Small intestine (tissue), 16 donors: ENCODE results near the gene GCSAM. TPM values are rescaled to one million over a fixed set of nuclear protein-coding genes. Genes with fewer than 3 reads are reported as not detected.
A peak's percentile ranks its signal among the peaks of the same experiment; 100 is the strongest.

Experiments used
- DNase-seq, 2 donors: peaks; one replicate each; pipeline versions ENCODE4 v3.0.0 to v3.0.0-alpha.2; 2013
- FAIRE-seq: peaks from 2 replicates; lab custom pipeline; 2012; peaks lifted over from hg19 to GRCh38; lab: Jason Lieb, UNC
- H3K27ac ChIP-seq, 3 donors: one replicate each; pipeline ENCODE4 v1.5.1; 2013; ENCODE audit warnings: low read length in 2 of 3, mild to moderate bottlenecking in 2 of 3, control low read depth in 1 of 3, inconsistent platforms in 1 of 3, low read depth in 1 of 3, moderate library complexity in 1 of 3
- H3K27me3 ChIP-seq, 3 donors: one replicate each; pipeline ENCODE4 v1.6.1; 2013; ENCODE audit warnings: low read length in 3 of 3, inconsistent platforms in 1 of 3; ENCODE audit not compliant: control insufficient read depth in 3 of 3, insufficient read depth in 3 of 3
- H3K36me3 ChIP-seq, 3 donors: one replicate each; pipeline ENCODE4 v1.6.1; 2013; ENCODE audit warnings: low read length in 3 of 3, inconsistent platforms in 1 of 3, low read depth in 1 of 3, mild to moderate bottlenecking in 1 of 3, moderate library complexity in 1 of 3; ENCODE audit not compliant: control insufficient read depth in 3 of 3, insufficient read depth in 2 of 3
- H3K4me1 ChIP-seq, 3 donors: one replicate each; pipeline ENCODE4 v1.6.1; 2013; ENCODE audit warnings: low read length in 2 of 3, inconsistent platforms in 1 of 3, low read depth in 1 of 3, mild to moderate bottlenecking in 1 of 3, moderate library complexity in 1 of 3; ENCODE audit not compliant: control insufficient read depth in 3 of 3, insufficient read depth in 2 of 3
- H3K4me3 ChIP-seq, 3 donors: one replicate each; pipeline ENCODE4 v1.5.1; 2013; ENCODE audit warnings: low read length in 3 of 3, control low read depth in 1 of 3, inconsistent platforms in 1 of 3, low read depth in 1 of 3, mild to moderate bottlenecking in 1 of 3, moderate library complexity in 1 of 3
- H3K9me3 ChIP-seq, 2 donors: one replicate each; pipeline ENCODE4 v1.6.1; 2013; ENCODE audit warnings: low read depth in 1 of 2, low read length in 1 of 2; ENCODE audit not compliant: control insufficient read depth in 2 of 2, insufficient read depth in 1 of 2
- WGBS, 3 donors: extraction: QIAGEN DNeasy Blood & Tissue Kit; methylation state at CpG; one replicate each; pipeline ENCODE4 v1.1.7; 2013; 5-methylcytosine and 5-hydroxymethylcytosine counted together
- long read RNA-seq, 10 donors: transcript quantifications; one replicate each; lab custom pipeline, GENCODE V29; 2026
- polyA plus RNA-seq, 4 donors: library from polyadenylated mRNA; stranded (reverse) in 3 of 4; unstranded in 1 of 4; fragments of 200-250 nt in 3 of 4; fragments of 120-200 nt in 1 of 4; gene quantifications; one replicate each; pipeline versions ENCODE4 v1.2.1 to v1.2.3, GENCODE V29; 2013
- donor health status: healthy with polysubstance abuse.
- donor health status: control.
- donor health status: control.
- donor health status: Bipolar disorder and iron deficiency.
- donor health status: healthy.

Gene GCSAM
- 1 to 10 TPM in 2 of 4 donors, under 1 TPM in 1, not detected in 1; 0.54 to 4.2 (median 1.3) TPM for polyA plus RNA-seq
- long read RNA-seq, donor 1 = 0 reads
- long read RNA-seq, donor 2 = 0 reads
- long read RNA-seq, donor 3 = 0 reads
- long read RNA-seq, donor 4 = 0 reads
- long read RNA-seq, donor 5, partial matches to known transcripts = 0 of 1 reads
- long read RNA-seq, donor 5, other reads (novel, unspliced or antisense) = 0 of 1 reads
- long read RNA-seq, donor 6 = 0 reads
- long read RNA-seq, donor 7 = 0 reads
- long read RNA-seq, donor 8 = 0 reads
- long read RNA-seq, donor 9 = 0 reads
- long read RNA-seq, donor 10 = 0 reads

GRCh38 chr3:112132975-112133448, at the start of gene GCSAM:
Gene GCSAM (minus strand): TSS chr3:112133248. CDS start chr3:112133120, 128 bp downstream.
- 48 to 82% (median 56%) methylated on average over 5 of the region's 5 CpGs for WGBS, 3 donors
- peak in 1 of 2 donors; percentile 31 for DNase-seq
- Histone ChIP-seq H3K27me3 (no peaks in the 10 kb centered on the region), H3K4me1 (peaks cover 0 to 5% (median 0%) of the 10 kb centered on the region in 3 donors), H3K36me3 (peaks cover 0 to 2% (median 0%) of the 10 kb centered on the region in 3 donors), H3K9me3 (no peaks in the 10 kb centered on the region), H3K4me3 (peak within 1 kb of the TSS in 1 of 3 donors; percentile 1), H3K27ac (peak within 1 kb of the TSS in 1 of 3 donors; percentile 45)
- no peak for FAIRE-seq

- Histone ChIP-seq H3K9me3 (no peaks in the 10 kb centered on the region), H3K27me3 (no peaks in the 10 kb centered on the region), H3K27ac (no peak overlapping the region), H3K36me3 (no peaks in the 10 kb centered on the region), H3K4me3 (no peak overlapping the region), H3K4me1 (no peaks in the 10 kb centered on the region)
- 80 to 90% (median 87%) methylated on average over 6 of the region's 6 CpGs for WGBS, 3 donors
- no peak for DNase-seq
- FAIRE-seq = no peak
These were observed 42.6 kb upstream of the GCSAM start for GRCh38 chr3:112175646-112176045.

- Histone ChIP-seq H3K36me3 (no peaks in the 10 kb centered on the region), H3K4me3 (no peak overlapping the region), H3K27me3 (no peaks in the 10 kb centered on the region), H3K9me3 (no peaks in the 10 kb centered on the region), H3K27ac (no peak overlapping the region), H3K4me1 (no peaks in the 10 kb centered on the region)
- DNase-seq = no peak
- 90 to 97% (median 94%) methylated on average over 5 of the region's 5 CpGs for WGBS, 3 donors
- FAIRE-seq = no peak
These were observed 42.0 kb upstream of the GCSAM start for GRCh38 chr3:112175037-112175436.

- WGBS, 3 donors = 87 to 92% (median 90%) methylated on average over 3 of the region's 3 CpGs
- H3K27ac ChIP-seq = no peak overlapping the region
- DNase-seq (no peak), FAIRE-seq (no peak)
- H3K27me3 ChIP-seq = no peaks in the 10 kb centered on the region
- H3K4me1 ChIP-seq = no peaks in the 10 kb centered on the region
- H3K4me3 ChIP-seq = no peak overlapping the region
- peaks cover 0 to 2% of the 10 kb centered on the region in 2 donors for H3K9me3 ChIP-seq
- no peaks in the 10 kb centered on the region for H3K36me3 ChIP-seq
These were observed 38.1 kb upstream of the GCSAM start for GRCh38 chr3:112171144-112171543.

GRCh38 chr3:112170046-112170445, 37.0 kb upstream of the GCSAM start:
- no peaks in the 10 kb centered on the region for H3K36me3 ChIP-seq
- H3K27ac ChIP-seq = no peak overlapping the region
- H3K27me3 ChIP-seq = no peaks in the 10 kb centered on the region
- no peak overlapping the region for H3K4me3 ChIP-seq
- no peak for DNase-seq
- peaks cover 0 to 8% of the 10 kb centered on the region in 2 donors for H3K9me3 ChIP-seq
- FAIRE-seq = no peak
- no peaks in the 10 kb centered on the region for H3K4me1 ChIP-seq
- 92 to 96% (median 95%) methylated on average over 2 of the region's 2 CpGs for WGBS, 3 donors

- no peaks in the 10 kb centered on the region for H3K36me3 ChIP-seq
- peaks cover 0 to 8% of the 10 kb centered on the region in 2 donors for H3K9me3 ChIP-seq
- no peak for FAIRE-seq
- DNase-seq = no peak
- WGBS, 3 donors = 83 to 100% (median 88%) methylated on average over 2 of the region's 2 CpGs
- H3K4me1 ChIP-seq = no peaks in the 10 kb centered on the region
- H3K27me3 ChIP-seq = no peaks in the 10 kb centered on the region
- H3K27ac ChIP-seq = no peak overlapping the region
- H3K4me3 ChIP-seq = no peak overlapping the region
These were observed 34.7 kb upstream of the GCSAM start for GRCh38 chr3:112167758-112168157.

- no peaks in the 10 kb centered on the region for H3K27me3 ChIP-seq
- WGBS, 3 donors = 86 to 100% (median 94%) methylated on average over 1 of the region's 1 CpG
- H3K27ac ChIP-seq = no peak overlapping the region
- DNase-seq (no peak), FAIRE-seq (no peak)
- H3K4me1 ChIP-seq = no peaks in the 10 kb centered on the region
- peaks cover 0 to 19% of the 10 kb centered on the region in 2 donors for H3K9me3 ChIP-seq
- no peak overlapping the region for H3K4me3 ChIP-seq
- no peaks in the 10 kb centered on the region for H3K36me3 ChIP-seq
These were observed 16.1 kb upstream of the GCSAM start for GRCh38 chr3:112149136-112149535.

- Histone ChIP-seq H3K27ac (no peak overlapping the region), H3K9me3 (peaks cover 0 to 4% of the 10 kb centered on the region in 2 donors), H3K27me3 (no peaks in the 10 kb centered on the region), H3K36me3 (no peaks in the 10 kb centered on the region), H3K4me3 (no peak overlapping the region), H3K4me1 (no peaks in the 10 kb centered on the region)
- DNase-seq = no peak
- 65 to 82% (median 75%) methylated on average over 1 of the region's 1 CpG for WGBS, 3 donors
- no peak for FAIRE-seq
These were observed 10.6 kb upstream of the GCSAM start for GRCh38 chr3:112143689-112144088.
